ENCODE measurements around the gene TNIK.
"Not testable (repeated sequence)": the region's sequence is repeated elsewhere in the genome, so short reads cannot be mapped to it uniquely, and the experiment has no call there.

The TNIK gene

GRCh38 chr3:171468296-171468906 is 8.2 kb upstream of the TNIK start:
- DNase-seq, result no peak

GRCh38 chr3:171465763-171466162 is 5.6 kb upstream of the TNIK start:
- DNase-seq, result no peak

- no peak for DNase-seq
These were observed 4.3 kb upstream of the TNIK start for GRCh38 chr3:171464462-171464861.

- peak; percentile 60 for DNase-seq
These were observed 2.0 kb upstream of the TNIK start for GRCh38 chr3:171462224-171462623.

GRCh38 chr3:171461525-171461917 is 1.3 kb upstream of the TNIK start:
- no peak for DNase-seq

GRCh38 chr3:171460725-171461524 is 720 bp upstream of the TNIK start:
- peak; percentile 69 for DNase-seq

- DNase-seq, result peak; percentile 65
These were observed 866 bp downstream of the TNIK start for GRCh38 chr3:171459137-171459941.

GRCh38 chr3:171458864-171459136 is 1.4 kb downstream of the TNIK start:
- no peak for DNase-seq

- peak; percentile 66 for DNase-seq
These were observed 1.9 kb downstream of the TNIK start for GRCh38 chr3:171458071-171458863.

- peak; percentile 61 for DNase-seq
These were observed 2.6 kb downstream of the TNIK start for GRCh38 chr3:171457607-171458061.

- no peak for DNase-seq
These were observed 3.2 kb downstream of the TNIK start for GRCh38 chr3:171456765-171457606.

- DNase-seq, result no peak
These were observed 4.3 kb downstream of the TNIK start for GRCh38 chr3:171455603-171456550.

- DNase-seq, result no peak
These were observed 6.2 kb downstream of the TNIK start for GRCh38 chr3:171454041-171454440.

- no peak for DNase-seq
These were observed 6.9 kb downstream of the TNIK start for GRCh38 chr3:171453180-171453886.

GRCh38 chr3:171452328-171452727 is 7.9 kb downstream of the TNIK start:
- DNase-seq, result no peak

- DNase-seq, result no peak
These were observed 8.3 kb downstream of the TNIK start for GRCh38 chr3:171451915-171452314.

- DNase-seq, result not testable (repeated sequence)
These were observed 12.7 kb downstream of the TNIK start for GRCh38 chr3:171447579-171447891.

- DNase-seq, result peak; percentile 53
These were observed 13.2 kb downstream of the TNIK start for GRCh38 chr3:171446801-171447578.

GRCh38 chr3:171446301-171446700 is 13.9 kb downstream of the TNIK start:
- DNase-seq, result no peak

Measured in hematopoietic multipotent progenitor cell treated with erythropoietin and hydrocortisone succinate and interleukin-3 and kit ligand, for 4 days (in vitro differentiated cells).